ENCODE measurements around the gene KCNMA1.

- TF ChIP-seq CTCF (IDR thresholded peaks at IDR 0.05) = no peak
- TF ChIP-seq ZFX (IDR thresholded peaks at IDR 0.05; ENCODE audit: borderline replicate concordance) = no peak
These were observed 315.8 kb downstream of the KCNMA1 start for GRCh38 chr10:77321838-77322237.

Measured in 22Rv1 (cell line).